NT2/D1 (cell line): ENCODE data around the gene C3orf70.

Experiments used
- DNase-seq: peaks from one replicate; pipeline ENCODE4 v3.0.0-alpha.2; 2011; ENCODE audit warnings: low read depth, low spot score
- H3K27me3 ChIP-seq: 2 replicates; pipeline ENCODE4 v1.6.0; 2011; ENCODE audit warnings: mild to moderate bottlenecking; ENCODE audit not compliant: insufficient read length, insufficient read depth
- H3K36me3 ChIP-seq: 2 replicates; pipeline ENCODE4 v1.6.1; 2011; ENCODE audit warnings: mild to moderate bottlenecking, low read length, mixed read lengths; ENCODE audit not compliant: insufficient read depth, insufficient read length
- H3K4me1 ChIP-seq: 2 replicates; pipeline ENCODE4 v1.5.1; 2011; ENCODE audit not compliant: insufficient read depth, insufficient read length
- H3K4me3 ChIP-seq: 2 replicates; pipeline ENCODE4 v1.5.1; 2011; ENCODE audit warnings: low read depth; ENCODE audit not compliant: insufficient read length
- H3K9ac ChIP-seq: 2 replicates; pipeline ENCODE4 v1.6.0; 2011; ENCODE audit warnings: low read depth; ENCODE audit not compliant: insufficient read length
- H3K9me3 ChIP-seq: 2 replicates; pipeline ENCODE4 v1.5.1; 2011; ENCODE audit warnings: mild to moderate bottlenecking, low read length; ENCODE audit not compliant: insufficient read depth
- SUZ12 ChIP-seq: IDR thresholded peaks from 2 replicates; pipeline ENCODE4 v1.6.1; 2011; ENCODE audit not compliant: insufficient read length, insufficient read depth; ENCODE audit errors: extremely low read depth
- YY1 ChIP-seq: IDR thresholded peaks from 2 replicates; pipeline ENCODE4 v1.6.1; 2011; ENCODE audit not compliant: insufficient read length, insufficient read depth
- ZNF274 ChIP-seq: IDR thresholded peaks from 2 replicates; pipeline ENCODE4 v1.6.1; 2011; ENCODE audit warnings: mild to moderate bottlenecking, low read depth, low read length

Gene C3orf70

GRCh38 chr3:185161761-185162160, 8.9 kb upstream of the C3orf70 start:
- Histone ChIP-seq H3K9me3 (no peaks in the 10 kb centered on the region), H3K27me3 (no peaks in the 10 kb centered on the region), H3K4me1 (no peaks in the 10 kb centered on the region), H3K36me3 (no peaks in the 10 kb centered on the region), H3K9ac (no peak overlapping the region), H3K4me3 (no peak overlapping the region)
- TF ChIP-seq SUZ12 (no peak), ZNF274 (no peak), YY1 (no peak)
- DNase-seq = no peak

- Histone ChIP-seq H3K36me3 (no peaks in the 10 kb centered on the region), H3K4me1 (peaks cover 5% of the 10 kb centered on the region), H3K9me3 (no peaks in the 10 kb centered on the region), H3K27me3 (peaks cover 14% of the 10 kb centered on the region), H3K4me3 (no peak overlapping the region), H3K9ac (no peak overlapping the region)
- DNase-seq = no peak
- no peak for TF ChIP-seq SUZ12
- TF ChIP-seq ZNF274 = no peak
- TF ChIP-seq YY1 = no peak
Observed at GRCh38 chr3:185157347-185157746, 4.5 kb upstream of the C3orf70 start.

- no peaks in the 10 kb centered on the region for H3K36me3 ChIP-seq
- DNase-seq = no peak
- H3K27me3 ChIP-seq = peaks cover 31% of the 10 kb centered on the region
- H3K4me1 ChIP-seq = peaks cover 5% of the 10 kb centered on the region
- no peaks in the 10 kb centered on the region for H3K9me3 ChIP-seq
- H3K9ac ChIP-seq = no peak overlapping the region
- TF ChIP-seq ZNF274 = no peak
- no peak for TF ChIP-seq SUZ12
- TF ChIP-seq YY1 = no peak
- no peak overlapping the region for H3K4me3 ChIP-seq
Observed at GRCh38 chr3:185155678-185156077, 2.8 kb upstream of the C3orf70 start.

GRCh38 chr3:185153861-185154629, 1.2 kb upstream of the C3orf70 start:
- TF ChIP-seq ZNF274 = no peak
- TF ChIP-seq YY1 = no peak
- TF ChIP-seq SUZ12 = no peak

GRCh38 chr3:185153171-185153771, 411 bp upstream of the C3orf70 start:
- H3K36me3 ChIP-seq = no peaks in the 10 kb centered on the region
- DNase-seq = no peak
- H3K27me3 ChIP-seq = peaks cover 44% of the 10 kb centered on the region
- no peaks in the 10 kb centered on the region for H3K9me3 ChIP-seq
- H3K4me3 ChIP-seq = peak overlapping the region; percentile 63
- peak overlapping the region; percentile 83 for H3K9ac ChIP-seq
- peaks cover 5% of the 10 kb centered on the region for H3K4me1 ChIP-seq
- TF ChIP-seq YY1 (no peak), SUZ12 (no peak), ZNF274 (no peak)

More at GRCh38 chr3:185153861-185154629, 1.2 kb upstream of the C3orf70 start:
- Histone ChIP-seq H3K27me3 (peaks cover 44% of the 10 kb centered on the region), H3K4me1 (peaks cover 5% of the 10 kb centered on the region), H3K36me3 (no peaks in the 10 kb centered on the region), H3K9me3 (no peaks in the 10 kb centered on the region), H3K9ac (no peak overlapping the region), H3K4me3 (no peak overlapping the region)
- no peak for DNase-seq

GRCh38 chr3:185151964-185152409, 873 bp downstream of the C3orf70 start:
- peaks cover 44% of the 10 kb centered on the region for H3K27me3 ChIP-seq
- H3K4me1 ChIP-seq = peaks cover 5% of the 10 kb centered on the region
- peak overlapping the region; percentile 63 for H3K4me3 ChIP-seq
- TF ChIP-seq YY1 (no peak), SUZ12 (no peak), ZNF274 (no peak)
- no peaks in the 10 kb centered on the region for H3K9me3 ChIP-seq
- DNase-seq = no peak
- H3K36me3 ChIP-seq = no peaks in the 10 kb centered on the region
- peak overlapping the region; percentile 83 for H3K9ac ChIP-seq

GRCh38 chr3:185151101-185151963, 1.5 kb downstream of the C3orf70 start:
- Histone ChIP-seq H3K4me3 (no peak overlapping the region), H3K9ac (no peak overlapping the region), H3K27me3 (peaks cover 44% of the 10 kb centered on the region), H3K36me3 (no peaks in the 10 kb centered on the region), H3K9me3 (no peaks in the 10 kb centered on the region), H3K4me1 (peaks cover 5% of the 10 kb centered on the region)
- DNase-seq = no peak
- TF ChIP-seq SUZ12 = no peak
